Natural killer cell (primary cell): ENCODE results near the gene MIA2. TPM values are rescaled to one million over a fixed set of nuclear protein-coding genes. Genes with fewer than 3 reads are reported as not detected.

ENCODE experiments used
- ATAC-seq, 3 donors: fragments of 150-1000 bp in 2 of 3; fragments of 200-7000 bp in 1 of 3; cut with Tn5 transposase; 1 replicate in 1 of 3; 2 replicates in 2 of 3; pipeline ENCODE4 v1.10.0; 2021; ENCODE audit warnings: mild to moderate bottlenecking in 2 of 3, moderate library complexity in 2 of 3
- DNase-seq, 2 donors: peaks; one replicate each; pipeline versions ENCODE4 v3.0.0 to v3.0.0-alpha.2; 2013 to 2021; ENCODE audit warnings: mixed read lengths in 1 of 2
- H3K27ac ChIP-seq: one replicate; pipeline ENCODE4 v1.5.1; 2013; ENCODE audit warnings: mild to moderate bottlenecking, low read length
- H3K27me3 ChIP-seq: one replicate; pipeline ENCODE4 v1.6.1; 2013; ENCODE audit warnings: low read length; ENCODE audit not compliant: control insufficient read depth, insufficient read depth
- H3K36me3 ChIP-seq: one replicate; pipeline ENCODE4 v1.6.1; 2013; ENCODE audit warnings: low read length; ENCODE audit not compliant: control insufficient read depth, insufficient read depth
- H3K4me1 ChIP-seq: one replicate; pipeline ENCODE4 v1.6.1; 2013; ENCODE audit warnings: low read length; ENCODE audit not compliant: control insufficient read depth, insufficient read depth
- H3K4me3 ChIP-seq: one replicate; pipeline ENCODE4 v1.5.1; 2013; ENCODE audit warnings: low read length
- H3K9me3 ChIP-seq: one replicate; pipeline ENCODE4 v1.6.1; 2013; ENCODE audit warnings: low read length; ENCODE audit not compliant: control insufficient read depth, insufficient read depth
- H3K27ac Mint-ChIP-seq, 2 donors: one replicate each; pipeline ENCODE4 v1.8.0; 2022; ENCODE audit warnings: mild to moderate bottlenecking in 2 of 2, mixed read lengths in 2 of 2, moderate library complexity in 1 of 2
- H3K27me3 Mint-ChIP-seq, 2 donors: one replicate each; pipeline ENCODE4 v1.8.0; 2022; ENCODE audit warnings: low read depth in 2 of 2, mixed read lengths in 2 of 2
- H3K36me3 Mint-ChIP-seq: one replicate; pipeline ENCODE4 v1.8.0; 2022; ENCODE audit warnings: mixed read lengths
- H3K4me1 Mint-ChIP-seq, 2 donors: one replicate each; pipeline ENCODE4 v1.8.0; 2022; ENCODE audit warnings: mixed read lengths in 2 of 2
- H3K4me3 Mint-ChIP-seq: one replicate; pipeline ENCODE4 v1.8.0; 2022; ENCODE audit warnings: mild to moderate bottlenecking, moderate library complexity, mixed read lengths
- H3K9me3 Mint-ChIP-seq, 2 donors: one replicate each; pipeline ENCODE4 v1.8.0; 2022; ENCODE audit warnings: mixed read lengths in 2 of 2
- CTCF ChIP-seq: fragments of 200-600 bp; IDR thresholded peaks from one replicate; pipeline ENCODE4 v1.8.0; 2022; ENCODE audit warnings: antibody characterized with exemption
- WGBS: methylation state at CpG from one replicate; pipeline ENCODE4 v1.1.7; 2013; ENCODE audit warnings: missing lambda C conversion rate; ENCODE audit not compliant: insufficient coverage; 5-methylcytosine and 5-hydroxymethylcytosine counted together
- intact Hi-C: fragments of 100-400 bp; cut with micrococcal nuclease; formaldehyde crosslinking; loops from one replicate; pipeline ENCODE4 v1.14.2; 2022
- total RNA-seq, 4 donors: library from RNA; stranded (reverse); fragments of 120-200 nt in 1 of 4; gene quantifications; one replicate each; pipeline versions ENCODE4 v1.2.3 to v1.2.4, GENCODE V29; 2013 to 2022

The MIA2 gene
- total RNA-seq, 3 donors from 2014 or later (not counting 1 experiment from before 2014, with no cell fraction given) = 44.7 to 45.7 (median 45.4) TPM

GRCh38 chr14:39212034-39212433 lies 21.7 kb upstream of the MIA2 start:
- no peak for TF ChIP-seq CTCF
- Mint-ChIP-seq H3K4me1 (peaks cover 2 to 5% of the 10 kb centered on the region in 2 donors), H3K27me3 (no peaks in the 10 kb centered on the region), H3K9me3 (no peaks in the 10 kb centered on the region), H3K4me3 (no peak overlapping the region), H3K36me3 (no peaks in the 10 kb centered on the region), H3K27ac (no peak overlapping the region)
- no peaks in the 10 kb centered on the region for H3K27me3 ChIP-seq
- no peak for ATAC-seq
- intact Hi-C loops = no loop called here
- H3K4me1 ChIP-seq = no peaks in the 10 kb centered on the region
- H3K4me3 ChIP-seq = no peak overlapping the region
- H3K27ac ChIP-seq = no peak overlapping the region
- H3K9me3 ChIP-seq = no peaks in the 10 kb centered on the region
- DNase-seq = no peak
- WGBS = 82% methylated on average over 3 of the region's 3 CpGs
- no peaks in the 10 kb centered on the region for H3K36me3 ChIP-seq

- H3K4me1 Mint-ChIP-seq = peaks cover 7 to 10% of the 10 kb centered on the region in 2 donors
- no peak for TF ChIP-seq CTCF
- no peak overlapping the region for H3K27ac ChIP-seq
- no peaks in the 10 kb centered on the region for H3K9me3 Mint-ChIP-seq
- no peaks in the 10 kb centered on the region for H3K27me3 ChIP-seq
- H3K4me3 ChIP-seq = no peak overlapping the region
- no CpG with 5 or more reads among the region's 1 CpG for WGBS
- DNase-seq (no peak), ATAC-seq (no peak)
- no peaks in the 10 kb centered on the region for H3K36me3 ChIP-seq
- H3K9me3 ChIP-seq = no peaks in the 10 kb centered on the region
- intact Hi-C loops = no loop called here
- no peak overlapping the region for H3K4me3 Mint-ChIP-seq
- no peaks in the 10 kb centered on the region for H3K4me1 ChIP-seq
- H3K27me3 Mint-ChIP-seq = no peaks in the 10 kb centered on the region
- no peak overlapping the region for H3K27ac Mint-ChIP-seq
- no peaks in the 10 kb centered on the region for H3K36me3 Mint-ChIP-seq
Observed at GRCh38 chr14:39212693-39213092, 21.0 kb upstream of the MIA2 start.

- TF ChIP-seq CTCF = no peak
- WGBS = 77% methylated on average over 5 of the region's 8 CpGs
Observed at GRCh38 chr14:39217214-39217879, 16.4 kb upstream of the MIA2 start.

More at GRCh38 chr14:39217214-39217879, 16.4 kb upstream of the MIA2 start:
- H3K9me3 Mint-ChIP-seq = no peaks in the 10 kb centered on the region
- peaks cover 7 to 10% of the 10 kb centered on the region in 2 donors for H3K4me1 Mint-ChIP-seq
- no peak for ATAC-seq
- intact Hi-C loops = no loop called here
- Histone ChIP-seq H3K9me3 (no peaks in the 10 kb centered on the region), H3K36me3 (no peaks in the 10 kb centered on the region), H3K27ac (no peak overlapping the region), H3K4me1 (no peaks in the 10 kb centered on the region), H3K27me3 (no peaks in the 10 kb centered on the region), H3K4me3 (no peak overlapping the region)
- no peaks in the 10 kb centered on the region for H3K36me3 Mint-ChIP-seq
- no peak for DNase-seq
- no peak overlapping the region for H3K4me3 Mint-ChIP-seq
- H3K27ac Mint-ChIP-seq = no peak overlapping the region
- no peaks in the 10 kb centered on the region for H3K27me3 Mint-ChIP-seq
